HepG2 (cell line): Measurements from ENCODE around the gene NLRC5. TPM values are rescaled to one million over a fixed set of nuclear protein-coding genes. Genes with fewer than 3 reads are reported as not detected.
A peak's percentile ranks its signal among the peaks of the same experiment; 100 is the strongest.

ENCODE experiments used
- HCFC1 ChIP-seq: fragments of 150-350 bp; IDR thresholded peaks from 2 replicates; pipeline ENCODE4 v1.6.1; 2014; ENCODE audit warnings: low read depth, low read length
- HOXA7 ChIP-seq: sonication (generic); formaldehyde crosslinking; IDR thresholded peaks from 2 replicates; pipeline ENCODE4 v1.8.1; 2022; ENCODE audit warnings: mild to moderate bottlenecking, missing genetic modification reagents, moderate library complexity
- JUND ChIP-seq: sonication (generic); formaldehyde crosslinking; IDR thresholded peaks from 2 replicates; pipeline ENCODE4 v1.8.0; 2022; ENCODE audit warnings: mild to moderate bottlenecking, missing genetic modification reagents
- MED13 ChIP-seq: sonication (generic); formaldehyde crosslinking; IDR thresholded peaks from 2 replicates; pipeline ENCODE4 v1.5.0; 2020; ENCODE audit warnings: missing genetic modification reagents
- NAIF1 ChIP-seq: sonication (generic); formaldehyde crosslinking; IDR thresholded peaks from 2 replicates; pipeline ENCODE4 v1.5.0; 2020; ENCODE audit warnings: mild to moderate bottlenecking, missing genetic modification reagents, borderline replicate concordance
- NFE2L1 ChIP-seq: sonication (generic); formaldehyde crosslinking; IDR thresholded peaks from 2 replicates; pipeline ENCODE4 v1.4.0; 2020; ENCODE audit warnings: missing genetic modification reagents, mild to moderate bottlenecking, borderline replicate concordance
- RBAK ChIP-seq: sonication (generic); formaldehyde crosslinking; IDR thresholded peaks from 2 replicates; pipeline ENCODE4 v1.5.1; 2020; ENCODE audit warnings: mild to moderate bottlenecking, missing genetic modification reagents
- SMARCE1 ChIP-seq: fragments of 450-650 bp; IDR thresholded peaks from 2 replicates; pipeline ENCODE4 v1.6.1; 2017; ENCODE audit warnings: borderline replicate concordance
- SMC3 ChIP-seq: IDR thresholded peaks from 2 replicates; pipeline ENCODE4 v1.6.1; 2011; ENCODE audit warnings: low read length, improper control_type of control experiment
- SP1 ChIP-seq, 2 experiments: fragments of 450-650 bp in 1 of 2; sonication (generic) in 1 of 2; formaldehyde crosslinking in 1 of 2; IDR thresholded peaks; 2 replicates each; pipeline versions ENCODE4 v1.4.0 to v1.6.1; 2016 to 2020; ENCODE audit warnings: missing genetic modification reagents in 1 of 2
- SYNCRIP ChIP-seq: fragments of 200-400 bp; formaldehyde crosslinking; IDR thresholded peaks from 2 replicates; pipeline ENCODE4 v1.6.1; 2018; ENCODE audit warnings: mild to moderate bottlenecking, low read depth, low read length; ENCODE audit not compliant: insufficient read depth
- TAF15 ChIP-seq: fragments of 200-400 bp; formaldehyde crosslinking; IDR thresholded peaks from one replicate; pipeline ENCODE4 v1.6.1; 2018; ENCODE audit warnings: mild to moderate bottlenecking, low read depth, low read length; ENCODE audit not compliant: poor library complexity, severe bottlenecking
- ZFP1 ChIP-seq: IDR thresholded peaks from 2 replicates; pipeline ENCODE4 v1.6.1; 2016
- ZFP62 ChIP-seq: sonication (generic); formaldehyde crosslinking; IDR thresholded peaks from 2 replicates; pipeline ENCODE4 v1.4.0; 2020; ENCODE audit warnings: missing genetic modification reagents
- ZFX ChIP-seq: sonication (generic); formaldehyde crosslinking; IDR thresholded peaks from 2 replicates; pipeline ENCODE4 v1.4.0; 2020; ENCODE audit warnings: mild to moderate bottlenecking, low read depth, missing genetic modification reagents, moderate library complexity
- ZKSCAN5 ChIP-seq: sonication (generic); formaldehyde crosslinking; IDR thresholded peaks from 2 replicates; pipeline ENCODE4 v1.5.1; 2020; ENCODE audit warnings: mild to moderate bottlenecking, missing genetic modification reagents
- ZNF205 ChIP-seq: IDR thresholded peaks from 2 replicates; pipeline ENCODE4 v1.6.1; 2018; ENCODE audit warnings: missing biosample characterization, missing genetic modification reagents
- polyA plus RNA-seq, 8 experiments: library from polyadenylated mRNA; depleted of rRNA in 3 of 8; stranded (reverse) in 7 of 8; unstranded in 1 of 8; fragments of >200 nt; fragmentation: Illumina TruSeq in 4 of 8; extraction: Trizol in 4 of 8; gene quantifications; 2 replicates each; pipeline versions ENCODE4 v1.2.1 to v1.2.3, GENCODE V29; 2011 to 2016; ENCODE audit warnings: low read depth in 4 of 8, missing spikeins in 1 of 8, mixed read lengths in 1 of 8; ENCODE audit not compliant: insufficient read depth in 1 of 8
- total RNA-seq, 5 experiments: library from RNA; depleted of rRNA; stranded (reverse); fragments of >200 nt; fragmentation: Illumina TruSeq; extraction: Trizol; gene quantifications; 2 replicates each; pipeline ENCODE4 v1.2.3, GENCODE V29; 2016; ENCODE audit warnings: low read depth in 1 of 5
- TF ChIP-seq, protein P1 (sequence below): sonication (generic); formaldehyde crosslinking; IDR thresholded peaks from 2 replicates; pipeline ENCODE4 v1.4.0; 2020; ENCODE audit warnings: low read depth, mild to moderate bottlenecking, missing genetic modification reagents
- TF ChIP-seq, protein P2 (sequence below): sonication (generic); formaldehyde crosslinking; IDR thresholded peaks from 2 replicates; pipeline ENCODE4 v1.5.1; 2020; ENCODE audit warnings: mild to moderate bottlenecking, moderate library complexity, missing genetic modification reagents
- TF ChIP-seq, protein P3 (sequence below): sonication (generic); formaldehyde crosslinking; IDR thresholded peaks from 2 replicates; pipeline ENCODE4 v1.4.0; 2020; ENCODE audit warnings: mild to moderate bottlenecking, low read depth, missing genetic modification reagents
- TF ChIP-seq, protein P4 (sequence below): sonication (generic); formaldehyde crosslinking; IDR thresholded peaks from 2 replicates; pipeline ENCODE4 v1.5.1; 2020; ENCODE audit warnings: missing genetic modification reagents, mild to moderate bottlenecking, borderline replicate concordance

Gene NLRC5
- total and polyA plus RNA-seq, 2 of the 13 experiments (the other 11 are each of a cell fraction or from before 2014, with no cell fraction given) = 6.3 to 12.7 TPM

DNA sequence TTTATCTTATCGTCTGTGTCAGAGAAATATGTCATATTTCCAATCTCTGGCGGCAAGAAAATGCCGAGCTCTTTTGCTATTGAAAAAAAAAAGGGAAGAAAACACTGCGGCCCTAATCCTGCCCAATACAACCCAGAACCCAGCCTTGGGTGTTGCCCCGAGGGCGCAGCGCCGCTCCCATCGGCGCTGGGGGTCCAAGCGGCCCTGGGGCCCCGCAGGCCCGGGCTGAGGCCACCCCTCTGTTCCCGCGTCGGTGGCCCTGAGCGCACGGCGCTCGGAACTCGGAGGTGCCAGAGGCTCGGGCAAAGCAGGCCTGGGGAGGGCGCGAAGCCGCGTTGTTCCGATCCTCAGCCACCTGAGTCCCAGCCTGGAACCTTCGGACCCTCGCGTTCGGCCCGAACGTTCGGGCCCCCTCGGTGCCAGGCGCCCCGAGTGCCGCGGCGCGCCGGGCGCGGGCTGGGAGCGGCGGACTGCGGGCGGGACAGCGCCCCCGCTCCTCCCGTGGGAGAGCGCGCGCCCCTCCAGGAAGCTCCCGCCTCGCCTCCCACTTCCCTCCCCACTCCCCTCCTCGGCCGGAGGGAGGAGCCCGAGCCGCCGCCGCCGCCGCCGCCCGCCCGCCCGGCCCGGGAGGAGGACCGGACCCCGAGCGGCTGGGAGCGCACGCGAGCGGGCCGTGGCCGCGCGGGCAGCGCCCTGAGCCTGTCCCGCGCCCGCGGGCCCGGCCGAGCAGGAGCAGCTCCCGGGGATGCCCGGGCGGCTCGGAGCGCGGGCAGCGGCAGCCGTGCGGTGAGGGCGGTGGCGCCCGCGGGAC, 102.8 kb downstream of the NLRC5 start, which contains the start of gene CPNE2 (continued):
- TF ChIP-seq, protein P1, sequence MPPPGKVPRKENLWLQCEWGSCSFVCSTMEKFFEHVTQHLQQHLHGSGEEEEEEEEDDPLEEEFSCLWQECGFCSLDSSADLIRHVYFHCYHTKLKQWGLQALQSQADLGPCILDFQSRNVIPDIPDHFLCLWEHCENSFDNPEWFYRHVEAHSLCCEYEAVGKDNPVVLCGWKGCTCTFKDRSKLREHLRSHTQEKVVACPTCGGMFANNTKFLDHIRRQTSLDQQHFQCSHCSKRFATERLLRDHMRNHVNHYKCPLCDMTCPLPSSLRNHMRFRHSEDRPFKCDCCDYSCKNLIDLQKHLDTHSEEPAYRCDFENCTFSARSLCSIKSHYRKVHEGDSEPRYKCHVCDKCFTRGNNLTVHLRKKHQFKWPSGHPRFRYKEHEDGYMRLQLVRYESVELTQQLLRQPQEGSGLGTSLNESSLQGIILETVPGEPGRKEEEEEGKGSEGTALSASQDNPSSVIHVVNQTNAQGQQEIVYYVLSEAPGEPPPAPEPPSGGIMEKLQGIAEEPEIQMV = peak; percentile 23; the same call in 1 of the 2 replicates
- TF ChIP-seq, protein P2, sequence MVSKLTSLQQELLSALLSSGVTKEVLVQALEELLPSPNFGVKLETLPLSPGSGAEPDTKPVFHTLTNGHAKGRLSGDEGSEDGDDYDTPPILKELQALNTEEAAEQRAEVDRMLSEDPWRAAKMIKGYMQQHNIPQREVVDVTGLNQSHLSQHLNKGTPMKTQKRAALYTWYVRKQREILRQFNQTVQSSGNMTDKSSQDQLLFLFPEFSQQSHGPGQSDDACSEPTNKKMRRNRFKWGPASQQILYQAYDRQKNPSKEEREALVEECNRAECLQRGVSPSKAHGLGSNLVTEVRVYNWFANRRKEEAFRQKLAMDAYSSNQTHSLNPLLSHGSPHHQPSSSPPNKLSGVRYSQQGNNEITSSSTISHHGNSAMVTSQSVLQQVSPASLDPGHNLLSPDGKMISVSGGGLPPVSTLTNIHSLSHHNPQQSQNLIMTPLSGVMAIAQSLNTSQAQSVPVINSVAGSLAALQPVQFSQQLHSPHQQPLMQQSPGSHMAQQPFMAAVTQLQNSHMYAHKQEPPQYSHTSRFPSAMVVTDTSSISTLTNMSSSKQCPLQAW = no peak
- TF ChIP-seq ZFP62 (CRISPR knock-in tag) = no peak
- TF ChIP-seq, protein P3, sequence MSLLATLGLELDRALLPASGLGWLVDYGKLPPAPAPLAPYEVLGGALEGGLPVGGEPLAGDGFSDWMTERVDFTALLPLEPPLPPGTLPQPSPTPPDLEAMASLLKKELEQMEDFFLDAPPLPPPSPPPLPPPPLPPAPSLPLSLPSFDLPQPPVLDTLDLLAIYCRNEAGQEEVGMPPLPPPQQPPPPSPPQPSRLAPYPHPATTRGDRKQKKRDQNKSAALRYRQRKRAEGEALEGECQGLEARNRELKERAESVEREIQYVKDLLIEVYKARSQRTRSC = no peak
- TF ChIP-seq SYNCRIP = no peak
- TF ChIP-seq ZNF205 (CRISPR knock-in tag) = no peak
- TF ChIP-seq MED13 (CRISPR knock-in tag) = no peak
- no peak for TF ChIP-seq ZFP1 (CRISPR knock-in tag)
- no peak for TF ChIP-seq NFE2L1
- TF ChIP-seq JUND (CRISPR knock-in tag) = no peak
- no peak for TF ChIP-seq HOXA7 (CRISPR knock-in tag)
- TF ChIP-seq HCFC1 = no peak
- TF ChIP-seq, protein P4, sequence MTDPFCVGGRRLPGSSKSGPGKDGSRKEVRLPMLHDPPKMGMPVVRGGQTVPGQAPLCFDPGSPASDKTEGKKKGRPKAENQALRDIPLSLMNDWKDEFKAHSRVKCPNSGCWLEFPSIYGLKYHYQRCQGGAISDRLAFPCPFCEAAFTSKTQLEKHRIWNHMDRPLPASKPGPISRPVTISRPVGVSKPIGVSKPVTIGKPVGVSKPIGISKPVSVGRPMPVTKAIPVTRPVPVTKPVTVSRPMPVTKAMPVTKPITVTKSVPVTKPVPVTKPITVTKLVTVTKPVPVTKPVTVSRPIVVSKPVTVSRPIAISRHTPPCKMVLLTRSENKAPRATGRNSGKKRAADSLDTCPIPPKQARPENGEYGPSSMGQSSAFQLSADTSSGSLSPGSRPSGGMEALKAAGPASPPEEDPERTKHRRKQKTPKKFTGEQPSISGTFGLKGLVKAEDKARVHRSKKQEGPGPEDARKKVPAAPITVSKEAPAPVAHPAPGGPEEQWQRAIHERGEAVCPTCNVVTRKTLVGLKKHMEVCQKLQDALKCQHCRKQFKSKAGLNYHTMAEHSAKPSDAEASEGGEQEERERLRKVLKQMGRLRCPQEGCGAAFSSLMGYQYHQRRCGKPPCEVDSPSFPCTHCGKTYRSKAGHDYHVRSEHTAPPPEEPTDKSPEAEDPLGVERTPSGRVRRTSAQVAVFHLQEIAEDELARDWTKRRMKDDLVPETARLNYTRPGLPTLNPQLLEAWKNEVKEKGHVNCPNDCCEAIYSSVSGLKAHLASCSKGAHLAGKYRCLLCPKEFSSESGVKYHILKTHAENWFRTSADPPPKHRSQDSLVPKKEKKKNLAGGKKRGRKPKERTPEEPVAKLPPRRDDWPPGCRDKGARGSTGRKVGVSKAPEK = no peak
- no peak for TF ChIP-seq NAIF1 (CRISPR knock-in tag)
- TF ChIP-seq SMC3 = no peak
- no peak for TF ChIP-seq SMARCE1
- no peak for TF ChIP-seq RBAK (CRISPR knock-in tag)
- TF ChIP-seq TAF15 = peak; percentile 65
- TF ChIP-seq ZFX = peak; percentile 26; the same call in 1 of the 2 replicates
- no peak for TF ChIP-seq SP1 (IDR thresholded peaks at IDR 0.05)
- no peak for TF ChIP-seq SP1 (CRISPR knock-in tag; IDR thresholded peaks at IDR 0.05)
- TF ChIP-seq ZKSCAN5 (CRISPR knock-in tag) = no peak
